IMR-90 (cell line): ENCODE measurements around the gene JRKL. TPM values are rescaled to one million over a fixed set of nuclear protein-coding genes. Genes with fewer than 3 reads are reported as not detected.

Source experiments
- microRNA-seq, 2 experiments: library from miRNA; stranded (forward) in 1 of 2; unstranded in 1 of 2; fragments of 10-50 nt in 1 of 2; fragments of <30 nt in 1 of 2; gene quantifications in 1 of 2; microRNA quantifications in 1 of 2; one replicate each; pipeline versions ENCODE3 to v1.1.0; 2013 to 2020; ENCODE audit not compliant: insufficient read depth in 1 of 2, insufficient read length in 1 of 2, unreplicated experiment in 1 of 2
- polyA plus RNA-seq, 3 experiments: library from polyadenylated mRNA; depleted of rRNA; stranded (reverse); fragments of >200 nt; gene quantifications; 2 replicates each; pipeline ENCODE4 v1.2.3, GENCODE V29; 2012; ENCODE audit warnings: low replicate concordance in 1 of 3
- small RNA-seq, 5 experiments: library from RNA; depleted of rRNA; stranded (forward); fragments of <200 nt; gene quantifications; one replicate each; pipeline ENCODE3, GENCODE V24; 2012
- total RNA-seq: library from RNA; depleted of rRNA; stranded (reverse); fragments of >200 nt; gene quantifications from 2 replicates; pipeline ENCODE4 v1.2.3, GENCODE V29; 2012; rRNA removed

Gene JRKL
- total and polyA plus RNA-seq, 2 of the 4 experiments (the other 2 are of a cell fraction): 5.6 to 5.9 TPM

Small RNA genes lying within 50 kb of the gene (microRNA-seq; reads per million reads assigned to microRNA genes)
- gene MIR1260B: 0 to 0.37 reads per million in 2 experiments

Small RNA genes lying within 50 kb of the gene (small RNA-seq; reads per million reads assigned to genes)
- 0 reads per million in 5 experiments for gene MIR1260B

Other genes starting within 250 kb of the JRKL start
- 18.1 and 19.5 TPM in 2 replicates for gene MAML2, start 46.8 kb upstream of the JRKL start, total RNA-seq
- 15.0 and 18.6 TPM in 2 replicates for gene MAML2, start 46.8 kb upstream of the JRKL start, polyA plus RNA-seq (2012; rRNA removed)
- 4.1 and 11.7 TPM in 2 replicates for gene CCDC82, start 101 bp upstream of the JRKL start, total RNA-seq
- 6.9 and 9.4 TPM in 2 replicates for gene CCDC82, start 101 bp upstream of the JRKL start, polyA plus RNA-seq (2012; rRNA removed)